ENCODE measurements around the gene ZDHHC6.
"Not testable (repeated sequence)": the region's sequence is repeated elsewhere in the genome, so short reads cannot be mapped to it uniquely, and the experiment has no call there.

ZDHHC6 gene

DNA sequence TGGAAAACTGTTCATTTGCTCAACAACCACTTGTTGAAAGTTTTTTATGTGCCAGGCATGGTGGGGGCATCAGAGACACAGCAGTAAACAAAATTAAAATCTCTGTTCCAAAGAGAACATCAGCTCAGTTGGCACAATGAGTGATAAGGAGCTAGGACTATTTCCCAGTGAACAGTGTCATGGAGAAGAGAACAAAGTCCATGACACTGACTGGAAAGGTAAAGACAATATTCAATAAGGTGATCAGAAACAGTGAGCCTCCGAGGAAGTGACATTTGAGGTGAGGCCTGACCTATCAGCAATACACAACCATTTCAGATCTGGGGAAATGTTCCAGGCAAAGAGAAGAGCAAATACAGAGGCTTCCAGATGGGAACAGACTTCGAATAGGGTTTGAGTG, 58.2 kb downstream of the ZDHHC6 start:
- Histone ChIP-seq H3K9me3 (ENCODE audit: control insufficient read depth in 1 of 2, low read length in 2 of 2) (no peaks in the 10 kb centered on the region), H3K27ac (ENCODE audit: low read length) (peak overlapping the region; percentile 4), H3K4me1 (ENCODE audit: control insufficient read depth in 1 of 2, insufficient read depth in 2 of 2, low read length in 2 of 2) (peaks cover 0 to 7% of the 10 kb centered on the region in 2 donors), H3K36me3 (ENCODE audit: control insufficient read depth in 1 of 2, insufficient read depth in 2 of 2, low read length in 2 of 2) (no peaks in the 10 kb centered on the region), H3K4me3 (ENCODE audit: low read depth in 1 of 2, low read length in 2 of 2) (no peak overlapping the region), H3K27me3 (ENCODE audit: low read depth, low read length) (no peaks in the 10 kb centered on the region)

DNA sequence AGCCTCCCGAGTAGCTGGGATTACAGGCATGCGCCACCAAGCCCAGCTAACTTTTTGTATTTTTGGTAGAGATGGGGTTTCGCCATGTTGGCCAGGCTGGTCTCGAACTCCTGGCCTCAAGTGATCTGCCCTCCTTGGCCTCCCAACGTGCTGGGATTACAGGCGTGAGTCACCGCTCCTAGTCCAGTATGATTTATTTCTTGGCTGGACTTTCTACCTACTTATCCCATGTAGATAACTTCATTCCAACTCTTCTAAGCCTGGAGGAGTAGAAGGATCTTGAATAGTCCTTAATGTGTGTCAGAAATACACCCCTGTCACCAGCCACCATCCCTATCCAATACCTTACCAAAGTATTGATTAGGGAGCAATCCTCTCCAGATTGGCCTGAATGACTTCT, 58.7 kb downstream of the ZDHHC6 start:
- H3K27me3 ChIP-seq (ENCODE audit: low read depth, low read length); H3K4me3 ChIP-seq (ENCODE audit: low read depth in 1 of 2, low read length in 2 of 2); H3K36me3 ChIP-seq (ENCODE audit: control insufficient read depth in 1 of 2, insufficient read depth in 2 of 2, low read length in 2 of 2); H3K9me3 ChIP-seq (ENCODE audit: control insufficient read depth in 1 of 2, low read length in 2 of 2); H3K4me1 ChIP-seq (ENCODE audit: control insufficient read depth in 1 of 2, insufficient read depth in 2 of 2, low read length in 2 of 2): not testable (repeated sequence)
- H3K27ac ChIP-seq (ENCODE audit: low read length): peak overlapping the region; percentile 4

DNA sequence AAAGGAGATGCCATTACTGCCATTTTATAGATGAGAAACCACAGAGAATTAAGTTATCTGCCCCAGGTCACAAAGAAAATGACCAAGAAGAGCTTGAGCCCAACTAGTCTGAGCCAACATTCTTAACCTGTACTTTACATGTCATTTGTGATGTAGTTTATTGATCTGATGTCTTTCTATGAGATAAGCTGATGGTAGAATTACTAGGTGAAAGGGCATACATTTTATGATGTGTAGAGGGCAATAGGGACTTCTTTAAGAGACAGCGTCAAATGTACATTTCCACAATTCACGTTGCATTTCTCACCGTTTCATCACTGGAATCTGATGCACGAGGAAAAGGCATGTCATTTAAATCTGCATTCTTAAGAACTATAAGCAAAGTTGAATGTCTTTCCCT, 61.5 kb downstream of the ZDHHC6 start:
- Histone ChIP-seq H3K9me3 (ENCODE audit: control insufficient read depth in 1 of 2, low read length in 2 of 2) (no peaks in the 10 kb centered on the region), H3K27me3 (ENCODE audit: low read depth, low read length) (no peaks in the 10 kb centered on the region), H3K4me1 (ENCODE audit: control insufficient read depth in 1 of 2, insufficient read depth in 2 of 2, low read length in 2 of 2) (no peaks in the 10 kb centered on the region), H3K36me3 (ENCODE audit: control insufficient read depth in 1 of 2, insufficient read depth in 2 of 2, low read length in 2 of 2) (no peaks in the 10 kb centered on the region), H3K4me3 (ENCODE audit: low read depth in 1 of 2, low read length in 2 of 2) (no peak overlapping the region), H3K27ac (ENCODE audit: low read length) (peak overlapping the region; percentile 19)

DNA sequence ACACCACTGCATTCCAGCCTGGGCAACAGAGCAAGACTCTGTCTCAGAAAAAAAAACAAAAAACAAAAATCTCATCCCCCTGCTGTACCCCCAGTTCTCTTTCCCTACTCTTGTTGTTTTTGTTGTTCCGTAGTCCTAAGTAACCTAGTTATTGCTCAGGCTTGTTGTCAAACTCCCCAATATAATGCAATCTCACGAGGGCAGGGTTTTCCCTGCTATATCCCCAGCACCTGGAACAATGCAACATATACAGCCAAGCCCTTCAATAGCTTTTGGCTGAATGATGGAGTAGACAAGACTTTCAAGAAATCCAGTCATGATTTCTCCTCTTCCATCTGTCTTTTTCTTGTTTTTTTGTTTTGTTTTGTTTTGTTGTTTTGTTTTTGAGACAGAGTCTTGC, 62.6 kb downstream of the ZDHHC6 start:
- Histone ChIP-seq H3K4me3 (ENCODE audit: low read depth in 1 of 2, low read length in 2 of 2) (no peak overlapping the region), H3K27ac (ENCODE audit: low read length) (no peak overlapping the region), H3K27me3 (ENCODE audit: low read depth, low read length) (no peaks in the 10 kb centered on the region), H3K9me3 (ENCODE audit: control insufficient read depth in 1 of 2, low read length in 2 of 2) (no peaks in the 10 kb centered on the region), H3K36me3 (ENCODE audit: control insufficient read depth in 1 of 2, insufficient read depth in 2 of 2, low read length in 2 of 2) (no peaks in the 10 kb centered on the region), H3K4me1 (ENCODE audit: control insufficient read depth in 1 of 2, insufficient read depth in 2 of 2, low read length in 2 of 2) (no peaks in the 10 kb centered on the region)

DNA sequence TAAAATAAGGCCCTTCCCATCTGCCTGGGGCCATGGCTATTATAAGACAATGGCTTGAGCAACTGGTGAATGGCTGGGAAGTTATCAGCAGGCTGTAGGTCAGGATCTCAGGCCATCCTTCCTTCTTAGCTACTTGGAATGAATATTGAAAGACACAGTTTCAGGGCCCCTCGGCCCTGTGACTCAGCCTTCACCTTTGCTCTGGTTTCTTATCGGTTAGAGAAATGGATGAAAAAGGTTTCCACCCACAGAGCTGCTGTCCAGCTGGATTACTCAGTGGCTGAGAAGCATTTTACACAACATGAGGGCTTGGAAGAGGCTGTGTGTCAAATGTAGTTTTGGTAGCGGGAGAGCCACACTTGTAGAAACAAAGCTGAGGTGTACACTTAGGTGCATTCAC, 63.4 kb downstream of the ZDHHC6 start:
- Histone ChIP-seq H3K27me3 (ENCODE audit: low read depth, low read length) (no peaks in the 10 kb centered on the region), H3K9me3 (ENCODE audit: control insufficient read depth in 1 of 2, low read length in 2 of 2) (no peaks in the 10 kb centered on the region), H3K36me3 (ENCODE audit: control insufficient read depth in 1 of 2, insufficient read depth in 2 of 2, low read length in 2 of 2) (no peaks in the 10 kb centered on the region), H3K4me3 (ENCODE audit: low read depth in 1 of 2, low read length in 2 of 2) (no peak overlapping the region), H3K27ac (ENCODE audit: low read length) (no peak overlapping the region), H3K4me1 (ENCODE audit: control insufficient read depth in 1 of 2, insufficient read depth in 2 of 2, low read length in 2 of 2) (no peaks in the 10 kb centered on the region)

DNA sequence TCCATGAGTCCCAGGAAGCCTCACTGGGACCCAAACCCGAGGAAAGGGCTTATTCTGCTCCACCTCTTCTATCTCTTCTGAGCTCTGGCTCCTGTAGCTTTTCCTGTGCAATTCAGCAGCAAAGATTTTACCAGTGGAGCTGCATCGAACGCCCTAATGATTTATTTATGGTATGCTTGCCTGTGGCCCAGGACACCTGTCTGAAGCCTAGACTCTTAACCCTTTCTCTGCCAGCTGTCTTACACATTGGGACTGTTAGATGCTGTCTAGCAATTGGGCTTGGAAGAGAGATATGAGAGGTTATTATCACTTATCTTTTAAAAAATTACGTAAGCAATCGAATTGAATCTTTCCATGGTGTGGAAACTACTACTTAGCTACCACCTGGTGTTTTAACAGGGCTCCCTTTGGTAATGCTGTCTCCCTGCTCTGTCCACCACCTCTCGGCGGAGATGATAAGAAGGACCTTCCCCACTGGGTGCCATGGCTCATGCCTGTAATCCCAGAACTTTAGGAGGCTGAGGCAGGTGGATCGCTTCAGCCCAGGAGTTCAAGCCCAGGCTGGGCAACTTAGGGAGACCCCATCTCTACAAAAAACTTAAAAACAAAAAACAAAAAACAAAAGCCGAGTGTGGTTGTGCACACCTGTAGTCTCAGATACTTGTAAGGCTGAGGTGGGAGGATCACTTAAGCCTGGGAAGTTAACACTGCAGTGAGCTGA, 64.0 kb downstream of the ZDHHC6 start:
- Histone ChIP-seq H3K36me3 (ENCODE audit: control insufficient read depth in 1 of 2, insufficient read depth in 2 of 2, low read length in 2 of 2) (no peaks in the 10 kb centered on the region), H3K27me3 (ENCODE audit: low read depth, low read length) (no peaks in the 10 kb centered on the region), H3K4me3 (ENCODE audit: low read depth in 1 of 2, low read length in 2 of 2) (no peak overlapping the region), H3K4me1 (ENCODE audit: control insufficient read depth in 1 of 2, insufficient read depth in 2 of 2, low read length in 2 of 2) (no peaks in the 10 kb centered on the region), H3K27ac (ENCODE audit: low read length) (peak overlapping the region; percentile 39), H3K9me3 (ENCODE audit: control insufficient read depth in 1 of 2, low read length in 2 of 2) (no peaks in the 10 kb centered on the region)
